SKM-1 treated with dmso at 0.1 percent for 144 hours (cell line): Measurements from ENCODE around the gene RASGEF1B.
A peak's percentile ranks its signal among the peaks of the same experiment; 100 is the strongest.

Experiments
- DNase-seq: peaks from one replicate; lab custom pipeline; 2025; ENCODE audit not compliant: unreplicated experiment; lab: John Stamatoyannopoulos, UW

The RASGEF1B gene

DNA sequence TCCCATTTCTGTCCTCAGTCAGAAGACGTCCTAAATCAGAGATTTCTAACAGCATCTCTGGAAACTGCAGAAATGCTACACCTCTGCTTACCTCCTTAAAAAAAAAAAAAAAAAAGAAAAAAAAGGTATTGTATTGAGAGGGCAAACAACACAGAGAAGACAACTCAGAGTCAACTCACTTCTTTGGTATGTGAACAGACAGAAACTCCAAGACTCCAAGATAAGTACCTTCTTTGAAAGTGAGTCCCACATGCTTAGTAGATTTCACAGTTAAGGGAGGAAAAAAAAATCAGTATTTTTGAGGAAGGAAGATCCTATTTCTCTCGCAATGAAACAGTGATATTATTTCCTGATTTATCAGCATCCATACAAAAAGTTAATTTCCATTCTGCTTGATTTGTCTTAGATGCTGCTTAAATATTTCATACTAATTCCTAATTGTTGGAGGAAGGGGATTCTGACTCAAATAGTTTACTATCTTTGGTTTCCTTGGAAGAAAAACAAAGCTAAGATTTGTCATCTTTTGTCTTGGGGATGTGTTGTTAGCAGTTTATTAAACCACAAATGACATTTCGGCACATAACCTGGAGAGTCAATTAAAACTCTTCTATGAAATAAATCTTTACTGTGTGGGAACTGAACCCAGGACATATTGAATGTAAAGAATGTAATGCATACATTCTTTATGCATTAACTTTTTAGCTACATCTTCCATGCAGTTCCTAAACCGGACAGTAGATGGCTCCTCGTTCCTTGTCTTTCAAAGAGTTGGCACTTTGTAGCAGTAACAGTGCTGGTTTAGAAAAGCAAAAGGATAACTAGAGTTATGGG, 4.7 kb downstream of the RASGEF1B start:
- DNase-seq: peak; percentile 70

DNA sequence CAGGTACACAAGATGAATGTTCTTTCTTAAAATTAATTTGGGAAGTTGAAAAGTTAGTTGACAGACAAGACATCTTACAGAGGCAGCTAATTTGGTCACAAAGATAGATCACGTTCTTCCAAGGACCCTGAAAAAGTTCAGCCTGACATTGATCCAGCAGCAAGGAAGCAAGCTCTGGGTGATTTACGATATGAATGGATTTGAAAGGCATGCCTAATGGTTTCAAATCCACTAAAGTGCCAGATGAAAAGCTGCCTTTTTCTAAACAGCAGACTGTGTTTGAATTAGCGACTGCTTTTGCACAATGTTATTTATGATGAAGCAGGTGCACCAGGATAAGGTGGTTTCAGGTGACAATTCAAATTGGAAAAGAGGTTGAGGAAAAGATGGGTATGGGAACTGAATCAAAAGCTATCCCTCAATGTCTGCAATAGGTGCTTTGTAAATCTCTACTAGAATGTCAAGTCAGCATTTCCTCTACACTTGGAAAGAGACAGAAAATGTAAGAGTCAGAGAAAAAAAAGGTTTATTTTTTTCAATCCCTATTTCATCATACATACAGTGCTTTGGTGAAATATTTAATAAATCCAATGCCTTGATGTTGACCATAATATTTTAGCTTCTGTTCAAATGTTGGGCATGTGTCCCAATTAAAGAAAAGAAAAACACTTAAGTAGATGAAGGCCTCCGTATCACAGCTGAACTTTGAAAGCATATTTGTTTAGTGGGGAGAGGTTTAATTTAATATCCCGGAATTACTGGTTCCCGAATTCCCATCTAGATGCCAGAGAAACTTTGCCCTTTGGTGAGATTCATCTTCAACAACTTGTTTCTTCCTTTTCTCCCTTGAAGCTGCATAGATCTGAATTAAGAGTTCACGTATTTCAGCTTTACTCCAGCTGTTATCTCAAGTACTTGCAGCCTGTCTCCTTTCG, 6.0 kb downstream of the RASGEF1B start:
- DNase-seq: no peak

DNA sequence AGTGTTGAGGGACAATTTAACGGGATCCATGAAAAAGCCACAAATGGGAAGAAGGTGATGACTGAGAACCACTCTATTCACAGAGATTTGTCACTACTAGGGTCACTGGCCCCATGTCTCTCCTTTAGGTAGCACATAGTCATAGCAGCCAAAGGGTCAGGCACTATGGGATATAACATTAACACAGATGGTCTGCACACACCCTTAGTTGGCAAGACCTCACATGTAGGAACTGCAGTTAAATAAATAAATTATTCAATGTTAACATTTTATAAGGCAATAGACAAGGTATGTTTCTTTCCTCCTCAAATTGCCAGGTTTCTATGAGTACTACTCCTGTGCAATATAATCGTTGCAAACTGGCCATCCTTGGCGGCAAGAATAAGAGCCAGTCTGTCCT, 10.9 kb downstream of the RASGEF1B start:
- no peak for DNase-seq

DNA sequence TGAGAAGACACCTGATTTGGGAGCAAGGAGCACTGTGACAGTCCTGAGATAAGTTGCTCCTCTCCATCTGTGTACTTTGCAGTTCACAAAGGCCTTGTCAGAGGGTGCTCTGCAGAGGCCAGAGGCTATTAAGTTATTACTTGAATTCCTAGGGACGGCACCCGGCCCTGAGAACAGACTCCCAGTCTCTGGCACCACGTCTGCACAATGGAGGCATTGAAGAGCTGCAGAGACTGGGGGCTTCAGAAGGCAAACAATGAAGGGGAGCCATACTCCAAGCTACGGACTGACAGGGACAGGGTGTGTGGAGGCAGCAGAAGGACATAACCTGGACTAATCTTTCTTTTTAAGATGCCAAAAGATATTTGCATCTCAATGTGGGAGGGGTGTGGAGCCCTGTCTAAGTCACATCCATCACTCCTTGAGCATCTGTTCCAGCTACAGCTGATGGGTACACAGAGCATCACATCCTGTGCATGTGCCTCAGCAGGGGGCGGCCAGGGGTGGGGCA, 11.5 kb downstream of the RASGEF1B start:
- DNase-seq: no peak

DNA sequence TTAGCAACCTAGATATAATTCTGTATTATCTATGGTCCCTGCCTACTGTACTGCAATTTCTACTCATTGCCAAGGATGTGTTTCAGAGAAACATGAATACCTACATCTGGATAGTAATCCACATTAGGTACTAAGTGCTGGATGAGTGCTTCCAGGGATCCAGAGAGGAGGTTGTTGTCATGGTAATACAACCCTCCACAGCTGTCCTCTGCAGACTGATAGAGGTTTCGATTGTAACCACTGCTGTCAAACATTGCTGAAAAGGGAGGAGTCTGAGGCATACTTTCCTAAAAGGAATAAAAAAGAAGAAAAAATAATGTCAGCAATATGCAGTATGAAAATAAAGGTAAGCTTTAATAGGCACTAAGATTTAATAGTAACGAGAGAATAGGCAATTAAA, 12.5 kb downstream of the RASGEF1B start:
- no peak for DNase-seq

DNA sequence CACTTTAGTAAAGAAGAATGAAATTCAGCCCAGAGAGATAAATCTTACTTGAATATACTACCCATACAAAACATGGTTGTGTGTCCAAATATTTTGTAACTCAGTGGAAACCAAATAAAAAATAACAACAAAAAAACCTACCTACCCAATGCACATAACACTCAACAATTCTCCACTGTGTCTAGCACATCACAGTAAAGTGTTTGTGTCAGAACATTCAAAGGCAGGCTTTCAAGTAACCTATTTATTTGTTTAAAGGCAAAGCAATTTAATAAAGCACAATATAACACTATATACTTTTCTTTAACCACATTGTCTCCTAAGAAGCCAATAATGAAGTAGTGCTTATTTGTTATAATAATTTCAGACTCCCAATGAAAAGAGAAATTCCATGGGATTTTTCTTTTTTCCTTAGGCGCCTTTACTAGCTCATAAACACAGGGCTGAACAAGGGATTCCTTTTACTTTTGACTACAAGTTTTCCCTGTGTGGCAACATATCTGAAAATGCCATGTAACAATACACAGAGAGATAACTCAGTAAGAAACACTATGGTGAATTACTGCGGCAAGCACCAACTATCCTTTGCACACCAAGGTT, 13.7 kb downstream of the RASGEF1B start:
- DNase-seq: no peak

DNA sequence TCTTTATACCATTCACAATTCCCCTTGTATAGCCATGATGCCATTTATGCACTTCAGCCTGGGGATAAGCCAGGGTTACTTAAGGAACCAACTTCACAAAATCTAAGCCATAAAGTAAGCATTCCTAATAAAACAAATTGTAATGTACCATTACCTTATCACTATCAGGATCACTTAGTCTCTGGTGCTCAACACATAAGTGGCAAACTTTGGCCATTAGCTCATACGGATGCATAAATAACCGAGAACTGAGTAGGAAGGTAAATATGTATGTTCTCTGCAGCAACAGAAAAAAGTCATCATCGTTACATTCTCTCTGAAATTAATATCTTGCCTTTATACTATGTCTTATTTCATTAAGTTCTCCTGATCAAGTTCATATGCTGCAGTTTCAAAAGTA, 14.4 kb downstream of the RASGEF1B start:
- no peak for DNase-seq

DNA sequence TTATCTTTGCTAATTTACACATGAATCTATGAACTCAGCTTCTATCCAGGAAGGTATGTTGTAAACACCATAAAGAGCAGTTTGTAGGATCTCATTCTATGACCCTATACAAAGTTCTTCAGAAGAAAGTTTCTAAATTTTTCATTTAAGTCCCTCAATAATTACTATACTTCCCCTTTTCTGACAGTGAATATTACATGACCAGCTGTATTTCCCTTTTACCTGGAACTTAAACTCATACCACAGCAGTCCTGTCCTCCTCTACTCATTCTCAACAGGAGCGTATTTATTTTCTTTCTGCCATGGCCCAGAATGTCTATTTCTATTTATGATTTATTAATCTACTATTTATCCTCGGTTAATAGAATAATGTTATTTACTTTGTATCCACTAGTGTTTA, 15.8 kb downstream of the RASGEF1B start:
- DNase-seq: peak; percentile 29

DNA sequence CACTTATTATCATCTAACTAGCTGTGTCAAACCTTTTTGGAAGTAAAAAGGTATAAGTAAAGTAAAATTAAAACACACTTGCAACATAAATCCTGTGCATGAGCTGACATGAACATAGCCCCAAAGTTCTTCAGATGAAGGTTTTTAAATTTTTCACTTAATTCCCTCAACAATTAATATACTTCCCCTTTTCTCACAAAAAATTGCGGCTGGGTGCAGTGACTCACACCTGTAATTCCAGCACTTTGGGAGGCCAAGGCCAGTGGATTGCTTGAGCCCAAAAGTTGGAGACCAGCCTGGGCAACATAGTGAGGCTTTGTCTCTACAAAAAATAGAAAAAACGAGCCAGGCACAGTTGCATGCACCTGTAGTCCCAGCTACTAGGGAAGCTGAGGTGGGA, 16.8 kb downstream of the RASGEF1B start:
- no peak for DNase-seq

DNA sequence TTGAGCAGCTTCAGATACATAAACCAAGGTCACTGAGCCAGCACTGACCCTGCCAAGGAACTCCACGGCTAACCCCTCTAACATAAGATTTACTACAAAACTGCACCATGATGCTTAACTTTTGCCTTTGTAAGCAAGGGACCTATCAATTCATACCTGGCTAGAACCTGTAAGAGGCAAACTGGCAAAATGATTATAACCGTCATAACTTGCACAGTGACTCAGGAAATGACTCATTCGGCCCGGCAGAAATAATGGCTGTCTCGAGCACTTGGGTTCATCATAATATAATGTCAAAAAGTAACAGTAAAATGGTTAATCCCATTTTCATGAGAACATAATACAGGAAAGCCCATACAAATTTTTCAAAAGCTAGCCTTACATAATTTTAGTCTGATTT, 17.2 kb downstream of the RASGEF1B start:
- no peak for DNase-seq

DNA sequence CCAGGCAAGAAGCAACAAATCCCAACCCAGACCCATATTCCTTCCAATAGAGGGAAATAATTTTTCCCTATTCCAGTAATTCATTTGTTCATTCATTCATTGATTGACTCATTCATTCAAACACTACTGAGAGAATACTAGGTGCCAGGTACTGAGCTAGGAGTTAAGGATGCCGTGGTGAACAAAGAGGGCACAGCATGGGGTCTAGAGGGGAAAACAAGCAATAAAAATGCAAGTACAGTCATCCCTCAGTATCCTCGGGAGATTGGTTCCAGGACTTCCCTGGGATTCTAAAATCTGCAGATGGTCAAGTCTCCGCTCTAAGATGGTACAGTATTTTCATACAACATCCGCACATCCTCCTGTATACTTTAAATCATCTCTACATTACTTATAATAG, 18.7 kb downstream of the RASGEF1B start:
- no peak for DNase-seq

DNA sequence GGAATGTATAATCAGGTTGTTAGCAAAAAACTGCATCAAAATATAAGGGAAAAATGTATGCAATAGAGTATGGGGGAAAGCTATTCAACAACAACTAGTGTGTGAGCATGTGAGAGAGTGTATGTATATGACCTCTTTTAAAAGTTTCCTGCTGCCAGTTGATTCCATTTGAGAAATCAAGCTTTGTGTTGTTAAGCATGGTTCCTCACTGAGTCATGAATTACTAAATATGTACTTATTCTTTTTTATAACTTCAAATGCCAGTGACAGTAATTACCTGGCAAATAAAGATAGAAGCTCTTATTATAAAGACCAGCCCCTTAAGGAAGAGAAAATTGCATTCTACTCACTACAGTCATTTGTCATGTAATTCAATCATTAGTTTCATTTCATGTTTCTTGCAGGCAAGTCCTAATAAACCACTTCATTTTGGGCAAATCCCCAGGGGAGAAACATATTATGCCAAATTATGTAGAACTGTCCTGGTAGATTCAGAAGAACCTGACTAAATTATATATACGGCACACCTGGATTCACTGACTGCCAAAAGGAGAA, 19.2 kb downstream of the RASGEF1B start:
- DNase-seq: no peak

DNA sequence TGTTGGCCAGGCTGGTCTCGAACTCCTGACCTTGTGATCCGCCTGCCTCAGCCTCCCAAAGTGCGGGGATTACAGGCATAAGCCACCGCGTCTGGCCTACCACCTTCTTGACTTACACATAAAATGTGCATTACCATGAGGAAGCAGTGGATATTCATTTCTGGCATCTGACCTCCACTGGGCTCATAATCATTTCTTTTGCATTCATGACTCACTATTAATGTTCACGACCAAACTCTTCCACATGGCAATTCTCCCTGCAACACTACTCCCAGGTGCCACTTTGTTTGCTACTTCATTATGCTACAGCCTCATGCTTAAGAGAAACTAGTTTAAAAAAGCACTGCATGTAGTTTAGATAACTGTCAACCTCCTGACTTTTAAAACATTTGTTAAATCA, 22.7 kb downstream of the RASGEF1B start:
- no peak for DNase-seq

DNA sequence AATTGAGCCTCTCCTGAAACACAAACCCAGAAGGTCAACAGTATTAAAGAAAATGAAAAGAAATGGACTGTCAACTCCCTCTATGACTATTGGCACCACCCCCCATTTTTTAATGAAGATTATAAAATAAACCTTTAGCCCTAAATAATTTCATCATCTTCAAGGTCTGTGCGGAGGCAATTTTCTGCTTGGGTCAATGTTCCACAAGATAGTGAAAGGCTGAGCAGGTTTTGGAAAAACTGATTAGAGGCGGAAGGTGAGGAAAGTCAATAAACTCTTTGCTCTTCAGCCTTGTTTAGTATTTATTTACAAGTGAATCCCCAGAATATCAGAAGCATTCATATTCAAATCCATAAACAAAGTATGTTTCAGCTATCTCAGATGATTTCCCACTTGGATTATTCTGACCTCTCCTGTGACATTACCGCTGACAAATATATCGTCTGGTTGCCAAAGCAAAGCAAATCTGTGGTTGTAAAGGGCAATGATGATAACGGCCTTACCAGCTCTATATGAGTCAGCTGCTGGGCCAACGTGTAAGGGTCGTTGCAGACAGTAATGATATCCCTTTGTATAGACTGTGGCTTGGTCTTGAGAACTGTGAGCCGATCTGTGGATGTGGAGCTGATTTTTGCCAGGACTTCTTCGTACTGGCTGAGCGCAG, 24.0 kb downstream of the RASGEF1B start:
- no peak for DNase-seq

DNA sequence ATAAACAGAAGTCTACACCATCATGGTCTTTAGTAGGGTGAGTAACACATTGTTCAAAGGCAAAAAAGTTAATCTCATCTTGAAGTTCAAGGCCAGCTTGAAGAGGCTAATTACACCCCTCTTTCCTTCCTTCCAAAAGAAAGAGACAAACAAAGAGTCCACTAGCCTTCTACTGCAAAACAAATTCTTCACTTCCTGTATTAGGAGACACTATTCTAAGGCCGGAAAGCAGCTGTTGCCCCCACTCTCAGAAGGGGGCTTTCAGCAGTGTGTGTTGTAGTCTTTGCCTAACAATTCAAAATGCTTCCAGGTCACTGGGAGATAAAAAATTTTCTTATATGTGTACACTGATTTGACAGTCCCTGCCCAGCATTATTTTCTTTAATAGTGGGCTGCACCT, 25.1 kb downstream of the RASGEF1B start:
- DNase-seq: no peak

DNA sequence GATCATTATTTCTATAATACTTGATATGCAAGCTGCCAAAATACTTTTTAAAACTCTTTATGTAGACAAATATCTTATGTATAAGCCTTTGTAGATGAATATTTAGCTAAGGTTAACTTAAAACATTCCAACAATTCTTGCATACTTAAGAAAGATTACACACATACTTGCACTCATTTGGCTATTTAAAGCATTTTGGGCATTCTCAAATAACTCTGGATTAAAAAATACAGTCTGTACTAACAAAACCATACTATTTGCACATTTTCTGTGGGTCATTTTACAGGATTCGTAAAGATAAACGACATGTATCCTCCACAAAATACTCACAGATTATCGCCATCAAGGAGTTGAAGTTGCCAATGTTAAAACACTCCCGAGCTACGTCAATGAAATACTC, 26.5 kb downstream of the RASGEF1B start:
- no peak for DNase-seq

DNA sequence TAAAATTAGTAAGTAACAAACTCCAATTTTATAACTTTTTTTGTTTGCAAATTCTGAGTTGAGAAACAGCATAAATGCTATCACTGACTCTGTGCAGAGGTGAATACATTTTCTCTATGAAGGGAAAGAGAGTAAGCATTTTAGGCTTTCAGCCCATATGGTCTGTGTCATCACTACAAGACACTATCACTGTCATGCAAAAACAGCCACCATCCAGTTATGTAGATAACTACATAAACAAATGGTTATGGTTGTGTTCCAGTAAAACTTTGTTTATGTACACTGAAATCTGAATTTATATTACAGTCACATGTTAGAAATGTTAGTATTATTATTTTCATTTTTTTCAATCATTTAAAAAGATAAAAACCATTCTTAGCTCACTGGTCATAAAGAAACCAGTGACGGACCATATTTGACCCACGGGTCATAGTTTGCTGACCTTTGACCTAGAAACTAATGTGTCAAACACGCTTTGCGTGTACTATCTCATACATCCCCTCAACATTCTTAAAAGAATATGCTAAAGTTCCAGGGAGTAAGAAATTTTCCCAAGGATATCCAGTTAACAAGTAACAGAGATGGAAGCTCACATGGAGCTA, 29.1 kb downstream of the RASGEF1B start:
- DNase-seq: no peak

DNA sequence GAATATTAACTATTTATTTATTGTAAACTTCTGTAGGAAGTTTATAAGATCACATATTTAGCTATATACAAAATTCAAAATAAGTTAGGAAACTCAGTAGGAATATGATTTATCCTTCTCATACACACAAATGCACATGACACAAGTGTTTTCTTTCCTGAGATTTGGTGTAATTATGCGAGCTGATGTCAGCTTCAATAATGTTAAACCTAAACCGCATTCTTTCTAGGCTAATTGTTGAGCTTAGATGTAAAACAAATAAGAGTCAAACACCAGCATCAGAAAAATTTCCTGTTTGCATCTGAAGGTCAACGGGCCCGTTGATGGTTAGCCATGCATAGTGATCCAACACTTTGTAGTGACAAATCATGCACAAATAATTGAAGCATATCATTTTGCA, 30.8 kb downstream of the RASGEF1B start:
- no peak for DNase-seq

DNA sequence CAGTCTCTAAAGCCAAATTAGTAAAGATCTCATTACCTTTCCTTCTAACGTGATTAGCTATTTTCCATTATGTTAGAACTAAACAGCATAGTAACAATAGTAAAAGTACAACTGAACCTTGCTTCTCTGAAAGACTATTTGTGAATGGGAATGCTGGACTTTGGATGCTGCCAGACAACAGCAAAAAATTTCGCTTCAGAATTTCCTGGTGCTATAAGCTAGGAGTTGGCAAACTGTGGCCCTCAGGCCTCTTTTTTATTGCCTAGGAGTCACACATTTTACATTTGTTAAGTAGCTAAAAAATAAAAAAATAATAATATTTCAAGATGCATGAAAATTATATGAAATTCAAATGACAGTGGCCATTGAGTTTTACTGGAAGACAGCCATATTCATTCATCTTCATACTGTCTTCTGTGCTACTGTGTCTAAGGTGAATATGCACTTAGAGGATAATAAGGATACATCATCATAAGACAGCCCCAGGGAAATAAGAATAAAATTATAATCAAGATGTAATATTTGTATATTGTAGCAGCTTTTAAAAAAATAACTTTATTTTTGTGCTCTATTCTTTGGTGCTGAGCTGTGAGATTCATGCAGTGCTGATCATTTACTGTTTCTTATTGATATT, 34.6 kb downstream of the RASGEF1B start:
- no peak for DNase-seq

DNA sequence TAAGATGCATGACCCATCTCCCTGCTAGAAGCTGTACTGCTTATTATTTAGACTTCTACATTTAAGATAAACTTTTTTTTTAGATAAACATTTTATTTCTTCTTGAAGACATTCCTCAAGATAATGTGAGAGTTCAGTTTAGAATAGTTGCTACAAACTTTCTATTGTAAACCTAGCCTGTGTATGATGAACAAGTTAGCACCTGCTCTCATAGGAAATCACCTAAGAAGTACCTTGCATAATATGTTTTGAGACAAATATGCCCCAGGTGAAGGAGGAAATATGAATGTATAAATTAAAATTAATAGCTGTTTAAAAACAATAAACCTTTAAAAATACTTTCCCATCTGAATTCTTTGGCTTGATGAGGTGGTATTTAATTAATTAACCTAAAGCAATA, 35.6 kb downstream of the RASGEF1B start:
- DNase-seq: no peak
